OCI-LY1 (cell line): Measurements from ENCODE around the gene JMJD8.

ENCODE experiments used
- H2AFZ ChIP-seq: fragments of 200-600 bp; sonication (generic), shearing (Covaris generic); 2 replicates; pipeline ENCODE4 v1.6.0; 2014; ENCODE audit warnings: antibody characterized with exemption, mild to moderate bottlenecking, low read length
- H3F3A ChIP-seq: fragments of 200-600 bp; sonication (generic), shearing (Covaris generic); 2 replicates; pipeline ENCODE4 v1.6.0; 2014; ENCODE audit warnings: mild to moderate bottlenecking, antibody characterized with exemption, low read length, moderate library complexity; ENCODE audit not compliant: insufficient read depth
- H3K27ac ChIP-seq: fragments of 200-600 bp; sonication (generic); 2 replicates; pipeline ENCODE4 v1.5.1; 2014; ENCODE audit warnings: low read length, mixed run types, mild to moderate bottlenecking, low read depth; ENCODE audit not compliant: poor library complexity, severe bottlenecking
- H3K27me3 ChIP-seq: fragments of 200-600 bp; sonication (generic); 2 replicates; pipeline ENCODE4 v1.6.0; 2014; ENCODE audit warnings: antibody characterized with exemption, mild to moderate bottlenecking, low read length, moderate library complexity; ENCODE audit not compliant: insufficient read depth
- H3K36me3 ChIP-seq: fragments of 200-600 bp; sonication (generic); 2 replicates; pipeline ENCODE4 v1.6.1; 2014; ENCODE audit warnings: mild to moderate bottlenecking, antibody characterized with exemption, low read length, moderate library complexity, mixed read lengths; ENCODE audit not compliant: insufficient read depth
- H3K4me1 ChIP-seq: fragments of 200-600 bp; sonication (generic); 2 replicates; pipeline ENCODE4 v1.5.1; 2014; ENCODE audit warnings: mild to moderate bottlenecking, low read length, moderate library complexity; ENCODE audit not compliant: insufficient read depth, severe bottlenecking
- H3K4me2 ChIP-seq: fragments of 200-600 bp; sonication (generic), shearing (Covaris generic); 2 replicates; pipeline ENCODE4 v1.6.1; 2014; ENCODE audit warnings: low read length
- H3K4me3 ChIP-seq: fragments of 200-600 bp; sonication (generic); 2 replicates; pipeline ENCODE4 v1.5.1; 2014; ENCODE audit warnings: low read length, low read depth, mild to moderate bottlenecking, mixed read lengths; ENCODE audit not compliant: poor library complexity, severe bottlenecking
- H3K79me2 ChIP-seq: fragments of 200-600 bp; shearing (Covaris generic); 2 replicates; pipeline ENCODE4 v1.6.1; 2016; ENCODE audit warnings: mixed run types, low read length, mixed read lengths; ENCODE audit not compliant: insufficient read depth
- H3K9ac ChIP-seq: fragments of 200-600 bp; sonication (generic), shearing (Covaris generic); 2 replicates; pipeline ENCODE4 v1.6.1; 2014; ENCODE audit warnings: mild to moderate bottlenecking, low read length, mixed read lengths
- H3K9me2 ChIP-seq: fragments of 200-600 bp; sonication (generic), shearing (Covaris generic); 2 replicates; pipeline ENCODE4 v1.6.1; 2014; ENCODE audit warnings: low read depth, mild to moderate bottlenecking, low read length, mixed read lengths
- H3K9me3 ChIP-seq: fragments of 200-600 bp; shearing (Covaris generic); 2 replicates; pipeline ENCODE4 v1.6.1; 2014; ENCODE audit warnings: low read length, mixed read lengths
- H4K20me1 ChIP-seq: fragments of 200-600 bp; sonication (generic), shearing (Covaris generic); 2 replicates; pipeline ENCODE4 v1.6.0; 2016; ENCODE audit warnings: mild to moderate bottlenecking, low read length; ENCODE audit not compliant: insufficient read depth
- EZH2 ChIP-seq: fragments of 200-600 bp; sonication (generic), shearing (Covaris generic); IDR thresholded peaks from 2 replicates; pipeline ENCODE4 v1.8.0; 2017; ENCODE audit warnings: borderline replicate concordance, mixed run types, mild to moderate bottlenecking, antibody characterized with exemption, low read length, moderate library complexity, mixed read lengths
- TF ChIP-seq, protein P1 (sequence below): fragments of 200-600 bp; sonication (generic), shearing (Covaris generic); IDR thresholded peaks from 2 replicates; pipeline ENCODE4 v1.5.1; 2017; ENCODE audit warnings: mild to moderate bottlenecking, antibody characterized with exemption, low read length, moderate library complexity, mixed read lengths

The JMJD8 gene

DNA sequence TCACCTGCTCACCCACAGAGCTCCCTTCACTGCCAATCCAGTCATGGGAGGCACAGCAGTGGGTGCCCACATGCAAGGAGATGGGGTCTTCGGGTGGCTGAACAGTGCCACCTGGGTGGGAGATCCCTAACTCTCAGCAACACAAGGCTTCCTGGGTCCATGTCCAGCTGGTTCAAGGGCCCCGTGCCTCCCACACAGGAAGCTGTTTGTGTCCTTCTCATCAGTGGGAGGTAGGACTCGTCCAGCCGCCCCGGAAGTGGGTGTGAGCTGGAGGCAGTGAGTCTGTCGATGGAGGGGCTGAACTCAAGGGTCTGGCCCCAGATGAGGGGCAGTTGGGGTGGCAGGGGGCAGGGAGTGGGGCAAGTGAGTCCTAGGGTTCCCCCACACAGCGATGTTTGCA, 19.9 kb upstream of the JMJD8 start:
- Histone ChIP-seq H3F3A (no peaks in the 10 kb centered on the region), H3K27ac (no peak overlapping the region), H3K4me3 (no peak overlapping the region), H3K9me2 (no peaks in the 10 kb centered on the region), H3K27me3 (0 out of 2 replicates have a peak, but pooled peaks cover 3% of the 10 kb centered on the region), H3K36me3 (no peaks in the 10 kb centered on the region), H3K4me1 (no peaks in the 10 kb centered on the region), H3K79me2 (no peaks in the 10 kb centered on the region), H3K4me2 (no peak overlapping the region), H4K20me1 (no peaks in the 10 kb centered on the region), H3K9me3 (no peaks in the 10 kb centered on the region), H2AFZ (no peak overlapping the region), H3K9ac (no peak overlapping the region)
- TF ChIP-seq, protein P1, sequence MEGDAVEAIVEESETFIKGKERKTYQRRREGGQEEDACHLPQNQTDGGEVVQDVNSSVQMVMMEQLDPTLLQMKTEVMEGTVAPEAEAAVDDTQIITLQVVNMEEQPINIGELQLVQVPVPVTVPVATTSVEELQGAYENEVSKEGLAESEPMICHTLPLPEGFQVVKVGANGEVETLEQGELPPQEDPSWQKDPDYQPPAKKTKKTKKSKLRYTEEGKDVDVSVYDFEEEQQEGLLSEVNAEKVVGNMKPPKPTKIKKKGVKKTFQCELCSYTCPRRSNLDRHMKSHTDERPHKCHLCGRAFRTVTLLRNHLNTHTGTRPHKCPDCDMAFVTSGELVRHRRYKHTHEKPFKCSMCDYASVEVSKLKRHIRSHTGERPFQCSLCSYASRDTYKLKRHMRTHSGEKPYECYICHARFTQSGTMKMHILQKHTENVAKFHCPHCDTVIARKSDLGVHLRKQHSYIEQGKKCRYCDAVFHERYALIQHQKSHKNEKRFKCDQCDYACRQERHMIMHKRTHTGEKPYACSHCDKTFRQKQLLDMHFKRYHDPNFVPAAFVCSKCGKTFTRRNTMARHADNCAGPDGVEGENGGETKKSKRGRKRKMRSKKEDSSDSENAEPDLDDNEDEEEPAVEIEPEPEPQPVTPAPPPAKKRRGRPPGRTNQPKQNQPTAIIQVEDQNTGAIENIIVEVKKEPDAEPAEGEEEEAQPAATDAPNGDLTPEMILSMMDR: no peak
- TF ChIP-seq EZH2: no peak

- no peaks in the 10 kb centered on the region for H3F3A ChIP-seq
- no peak overlapping the region for H3K4me3 ChIP-seq
- H3K9ac ChIP-seq: no peak overlapping the region
- H3K9me2 ChIP-seq: no peaks in the 10 kb centered on the region
- H3K79me2 ChIP-seq: no peaks in the 10 kb centered on the region
- TF ChIP-seq, protein P1: no peak
- no peak for TF ChIP-seq EZH2
- H3K4me2 ChIP-seq: no peak overlapping the region
- no peaks in the 10 kb centered on the region for H3K4me1 ChIP-seq
- no peaks in the 10 kb centered on the region for H4K20me1 ChIP-seq
- no peaks in the 10 kb centered on the region for H3K36me3 ChIP-seq
- H3K9me3 ChIP-seq: no peaks in the 10 kb centered on the region
- H3K27ac ChIP-seq: no peak overlapping the region
- no peaks in the 10 kb centered on the region for H3K27me3 ChIP-seq
- H2AFZ ChIP-seq: no peak overlapping the region
Measured at GRCh38 chr16:703406-703805, 19.3 kb upstream of the JMJD8 start.

- no peak overlapping the region for H3K4me2 ChIP-seq
- H3F3A ChIP-seq: no peaks in the 10 kb centered on the region
- H4K20me1 ChIP-seq: no peaks in the 10 kb centered on the region
- H3K36me3 ChIP-seq: no peaks in the 10 kb centered on the region
- no peak overlapping the region for H3K27ac ChIP-seq
- H3K9me3 ChIP-seq: no peaks in the 10 kb centered on the region
- H3K79me2 ChIP-seq: no peaks in the 10 kb centered on the region
- no peaks in the 10 kb centered on the region for H3K9me2 ChIP-seq
- H3K4me3 ChIP-seq: no peak overlapping the region
- H3K9ac ChIP-seq: no peak overlapping the region
- H3K4me1 ChIP-seq: no peaks in the 10 kb centered on the region
- no peak overlapping the region for H2AFZ ChIP-seq
- no peaks in the 10 kb centered on the region for H3K27me3 ChIP-seq
- no peak for TF ChIP-seq EZH2
- TF ChIP-seq, protein P1: no peak
Measured at GRCh38 chr16:702341-702740, 18.2 kb upstream of the JMJD8 start.
